GM10266 (cell line): Measurements from ENCODE around the gene GLI2.

Source experiments
- DNase-seq: peaks from one replicate; pipeline ENCODE4 v3.0.0; 2012; ENCODE audit errors: extremely low spot score
- TF ChIP-seq, protein P1 (sequence below): IDR thresholded peaks from 2 replicates; pipeline ENCODE4 v1.5.1; 2012; ENCODE audit warnings: mild to moderate bottlenecking, low read depth; ENCODE audit not compliant: control insufficient read depth, insufficient read depth; ENCODE audit errors: missing control alignments

GLI2 gene

GRCh38 chr2:120771781-120772208 is 36.1 kb downstream of the GLI2 start:
- TF ChIP-seq, protein P1, sequence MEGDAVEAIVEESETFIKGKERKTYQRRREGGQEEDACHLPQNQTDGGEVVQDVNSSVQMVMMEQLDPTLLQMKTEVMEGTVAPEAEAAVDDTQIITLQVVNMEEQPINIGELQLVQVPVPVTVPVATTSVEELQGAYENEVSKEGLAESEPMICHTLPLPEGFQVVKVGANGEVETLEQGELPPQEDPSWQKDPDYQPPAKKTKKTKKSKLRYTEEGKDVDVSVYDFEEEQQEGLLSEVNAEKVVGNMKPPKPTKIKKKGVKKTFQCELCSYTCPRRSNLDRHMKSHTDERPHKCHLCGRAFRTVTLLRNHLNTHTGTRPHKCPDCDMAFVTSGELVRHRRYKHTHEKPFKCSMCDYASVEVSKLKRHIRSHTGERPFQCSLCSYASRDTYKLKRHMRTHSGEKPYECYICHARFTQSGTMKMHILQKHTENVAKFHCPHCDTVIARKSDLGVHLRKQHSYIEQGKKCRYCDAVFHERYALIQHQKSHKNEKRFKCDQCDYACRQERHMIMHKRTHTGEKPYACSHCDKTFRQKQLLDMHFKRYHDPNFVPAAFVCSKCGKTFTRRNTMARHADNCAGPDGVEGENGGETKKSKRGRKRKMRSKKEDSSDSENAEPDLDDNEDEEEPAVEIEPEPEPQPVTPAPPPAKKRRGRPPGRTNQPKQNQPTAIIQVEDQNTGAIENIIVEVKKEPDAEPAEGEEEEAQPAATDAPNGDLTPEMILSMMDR = no peak
- DNase-seq = no peak

- TF ChIP-seq, protein P1 = no peak
- DNase-seq = no peak
Observed at GRCh38 chr2:120772261-120772660, 36.6 kb downstream of the GLI2 start.

GRCh38 chr2:120773186-120773800 is 37.6 kb downstream of the GLI2 start:
- TF ChIP-seq, protein P1 = no peak
- no peak for DNase-seq

DNA sequence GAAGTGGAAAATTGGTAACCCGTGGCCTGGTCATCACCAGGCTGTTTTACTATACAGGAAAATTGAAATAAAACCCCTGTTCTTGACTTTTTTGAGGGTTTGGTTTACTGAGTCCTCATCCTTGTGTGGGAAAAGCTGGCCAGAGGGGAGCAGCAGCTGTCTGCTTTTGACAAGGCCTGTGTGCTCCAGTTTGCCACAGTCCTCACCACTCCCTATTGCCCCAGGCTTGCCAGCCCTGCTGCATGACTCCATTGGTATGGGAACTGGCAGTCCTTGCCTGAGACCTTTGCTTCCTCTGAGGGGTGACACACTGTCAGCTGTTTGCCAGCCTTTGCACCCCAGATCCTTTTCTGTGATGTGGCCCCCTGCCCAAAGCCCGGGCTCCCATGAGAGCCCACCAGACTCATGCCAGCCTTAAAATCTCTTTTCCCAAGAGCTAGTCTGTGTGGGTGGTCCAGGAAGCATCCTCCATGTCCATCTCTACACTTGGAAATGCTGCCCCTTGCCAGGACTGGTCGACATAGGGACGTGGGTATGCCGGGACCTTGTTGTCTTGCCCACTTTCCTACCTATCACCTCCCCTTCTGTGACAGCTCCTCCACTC is 39.0 kb downstream of the GLI2 start:
- TF ChIP-seq, protein P1 = no peak
- no peak for DNase-seq

DNA sequence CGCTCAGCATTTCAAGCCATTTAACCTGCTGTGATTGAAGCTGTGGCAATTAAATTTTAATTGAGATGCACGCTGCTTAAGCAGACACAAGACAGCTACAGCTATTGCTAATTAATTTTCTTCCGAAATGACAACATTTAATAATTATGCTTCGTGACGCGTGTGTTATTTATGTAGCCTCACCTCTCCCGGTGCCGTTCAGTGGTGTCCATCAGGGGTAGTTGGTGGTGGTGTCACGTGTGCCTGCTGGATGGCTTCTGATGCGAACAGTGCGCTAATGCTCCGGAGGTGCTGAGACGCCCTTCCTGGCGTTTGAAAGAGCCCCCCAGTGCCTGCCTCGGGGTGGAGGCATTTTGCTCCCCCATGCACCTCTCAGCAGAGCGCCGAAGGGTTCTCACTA is 39.5 kb downstream of the GLI2 start:
- DNase-seq = no peak
- TF ChIP-seq, protein P1 = no peak

GRCh38 chr2:120775801-120776589 is 40.3 kb downstream of the GLI2 start:
- no peak for DNase-seq
- TF ChIP-seq, protein P1 = no peak

- DNase-seq = no peak
- TF ChIP-seq, protein P1 = no peak
Observed at GRCh38 chr2:120776649-120777048, 41.0 kb downstream of the GLI2 start.
